HG03432 (cell line): ENCODE measurements around the gene ZNF280A.
"Not testable (repeated sequence)": the region's sequence is repeated elsewhere in the genome, so short reads cannot be mapped to it uniquely, and the experiment has no call there.

Source experiments
- ATAC-seq: cut with Tn5 transposase; IDR thresholded peaks from one replicate; pipeline ENCODE4 v1.9.1; 2021; ENCODE audit warnings: mild to moderate bottlenecking, moderate library complexity; ENCODE audit not compliant: unreplicated experiment

Gene ZNF280A

DNA sequence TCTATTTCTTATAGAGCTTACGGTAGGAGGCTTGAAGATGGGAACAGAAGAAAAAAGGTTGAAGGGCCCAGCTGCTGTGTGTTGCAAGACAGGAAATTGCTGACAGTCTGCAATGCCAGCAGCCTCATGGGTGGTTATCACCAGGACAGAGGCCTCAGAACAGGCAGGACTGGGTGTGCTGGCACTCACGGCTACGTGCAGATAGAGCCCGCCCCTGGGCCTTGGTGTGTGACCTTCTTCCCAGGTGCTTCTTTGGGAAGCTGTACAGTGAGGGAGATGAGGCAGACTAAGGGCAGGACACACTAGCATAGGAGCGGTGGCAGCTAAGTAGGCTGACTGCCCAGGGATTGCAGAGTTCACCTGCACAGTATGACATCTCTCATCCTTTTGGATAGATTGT is 26.4 kb upstream of the ZNF280A start:
- ATAC-seq: no peak

DNA sequence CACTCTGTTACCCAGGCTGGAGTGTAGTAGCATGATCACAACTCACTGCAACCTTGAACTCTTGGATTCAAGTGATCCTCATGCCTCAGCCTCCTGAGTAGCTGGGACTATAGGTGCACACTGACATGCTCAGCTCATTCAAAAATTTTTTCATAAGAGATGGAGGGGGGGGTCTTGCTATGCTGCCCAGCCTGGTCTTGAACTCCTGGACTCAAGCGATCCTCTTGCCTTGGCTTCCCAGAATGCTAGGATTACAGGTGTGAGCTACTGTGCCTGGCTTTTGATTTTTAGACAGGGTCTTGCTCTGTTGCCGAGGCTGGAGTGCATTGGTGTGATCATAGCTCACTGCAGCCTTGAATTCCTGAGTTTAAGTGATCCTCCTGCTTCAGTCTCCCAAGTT is 25.0 kb upstream of the ZNF280A start:
- no peak for ATAC-seq

DNA sequence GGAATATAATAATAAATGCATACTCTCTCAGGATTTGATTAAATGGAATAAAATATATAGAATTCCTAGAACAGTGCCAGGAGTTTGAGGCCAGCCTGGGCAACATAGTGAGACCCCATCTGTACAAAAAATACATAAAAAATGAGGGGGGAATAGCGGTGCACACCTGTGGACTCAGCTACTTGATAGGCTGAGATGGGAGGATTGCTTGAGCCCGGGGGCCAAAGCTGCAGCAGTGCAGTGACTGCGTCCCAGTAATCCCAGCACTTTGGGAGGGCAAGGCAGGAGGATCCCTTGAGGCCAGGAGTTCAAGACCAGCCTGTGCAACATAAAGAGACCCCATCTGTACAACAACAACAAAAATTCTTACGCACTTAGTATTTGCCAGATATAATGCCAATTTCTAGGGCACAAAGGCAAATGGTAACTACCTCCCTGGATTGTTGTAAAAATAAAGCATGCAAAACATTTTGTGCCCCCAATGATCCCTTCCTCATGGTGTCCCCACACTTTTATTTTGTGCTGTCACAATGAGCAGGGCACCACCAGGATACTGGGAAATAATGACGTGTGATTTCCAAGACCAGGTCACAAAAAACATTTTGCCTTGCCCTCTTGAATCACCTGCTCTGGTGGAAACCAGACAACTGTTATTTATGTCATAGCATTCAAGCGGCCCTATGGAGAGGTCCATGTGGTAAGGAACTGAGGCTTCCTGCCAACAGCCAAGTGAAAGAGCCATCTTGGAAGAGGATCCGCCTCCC is 18.3 kb upstream of the ZNF280A start:
- ATAC-seq: no peak

DNA sequence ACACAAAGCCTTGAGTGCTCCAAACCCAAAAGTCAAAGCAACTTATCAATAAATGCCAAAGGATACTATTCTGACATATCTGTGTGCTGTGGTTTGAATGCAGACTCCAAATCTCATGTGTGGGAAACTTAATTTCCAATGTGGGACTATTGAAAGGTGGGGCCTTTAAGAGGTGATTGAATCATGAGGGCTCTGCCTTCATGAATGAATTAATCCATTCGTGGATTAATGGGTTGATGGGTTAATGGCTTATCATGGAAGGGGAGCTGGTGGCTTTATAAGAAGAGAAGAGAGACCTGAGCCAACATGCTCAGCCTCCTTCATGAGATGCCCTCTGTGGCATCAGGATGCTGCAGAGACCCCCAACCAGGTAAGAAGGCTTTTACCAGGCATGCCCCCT is 16.8 kb upstream of the ZNF280A start:
- no peak for ATAC-seq

DNA sequence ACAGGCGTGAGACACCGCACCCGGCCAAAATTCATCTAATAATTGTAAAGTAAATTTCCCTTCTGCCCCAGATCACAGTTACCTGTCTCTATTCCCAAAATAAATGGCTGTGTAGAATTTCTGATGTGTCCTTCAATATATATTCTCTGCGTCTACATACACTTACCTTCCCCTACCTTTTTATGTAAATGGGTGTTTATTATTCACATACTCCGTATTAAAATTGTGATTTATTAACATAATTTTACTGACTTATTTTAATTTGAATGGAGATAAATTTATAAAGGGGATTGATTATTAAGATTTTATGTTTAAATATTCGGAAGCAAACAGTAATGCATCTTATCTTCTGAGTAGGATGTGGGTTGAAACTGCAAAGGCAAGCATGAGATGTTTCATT is 16.4 kb upstream of the ZNF280A start:
- ATAC-seq: no peak

DNA sequence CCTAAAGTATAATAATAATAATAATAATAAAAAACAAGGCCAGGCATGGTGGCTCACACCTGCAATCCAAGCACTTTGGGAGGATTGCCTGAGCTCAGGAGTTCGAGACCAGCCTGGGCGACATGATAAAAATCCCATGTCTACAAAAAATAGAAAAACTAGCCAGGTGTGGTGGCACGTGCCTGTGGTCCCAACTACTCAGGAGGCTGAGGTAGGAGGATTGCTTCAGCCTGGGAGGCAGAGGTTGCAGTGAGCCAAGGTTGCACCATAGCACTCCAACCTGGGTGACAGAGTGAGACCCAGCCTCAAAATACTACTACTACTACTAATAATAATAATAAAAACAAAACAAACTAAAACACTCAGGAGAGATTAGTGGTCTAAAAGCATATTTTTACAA is 15.6 kb upstream of the ZNF280A start:
- no peak for ATAC-seq

DNA sequence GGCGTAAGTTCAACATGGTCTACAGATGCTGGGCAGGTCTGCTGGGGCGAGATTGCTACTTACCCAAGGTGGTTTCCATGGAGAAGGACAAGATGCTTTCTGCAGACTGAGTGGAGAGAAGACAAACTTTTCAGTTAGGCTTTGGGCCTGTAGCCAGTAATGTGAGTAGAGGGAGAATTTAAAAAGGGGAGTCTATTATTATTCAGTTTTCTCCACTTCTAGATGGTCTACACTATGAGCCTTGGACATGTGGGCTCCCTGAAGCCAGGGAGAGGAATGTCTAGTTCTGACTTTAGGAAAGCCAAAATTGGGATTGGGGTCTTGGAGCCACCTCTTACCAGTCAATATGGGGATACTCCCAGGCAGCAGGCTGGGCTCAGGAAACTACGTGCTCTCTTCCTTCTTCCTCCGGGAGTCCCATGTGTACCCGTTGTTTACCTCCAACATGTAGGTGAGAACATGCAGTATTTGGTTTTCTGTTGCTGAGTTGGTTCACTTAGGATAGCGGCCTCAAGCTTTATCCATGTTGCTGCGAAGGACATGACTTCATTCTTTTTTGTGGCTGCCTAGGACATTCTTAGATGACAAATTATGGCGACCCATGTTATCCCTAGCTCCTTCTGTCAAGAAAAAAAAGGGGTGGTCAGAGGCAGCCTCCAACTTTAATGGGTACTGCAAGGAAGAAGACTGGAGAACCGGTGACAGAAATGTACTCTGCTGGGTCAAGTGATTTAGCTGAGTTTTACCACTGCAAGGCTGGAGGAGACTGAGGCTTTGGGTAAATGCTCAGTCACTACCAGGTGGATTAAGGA is 14.7 kb upstream of the ZNF280A start:
- no peak for ATAC-seq

DNA sequence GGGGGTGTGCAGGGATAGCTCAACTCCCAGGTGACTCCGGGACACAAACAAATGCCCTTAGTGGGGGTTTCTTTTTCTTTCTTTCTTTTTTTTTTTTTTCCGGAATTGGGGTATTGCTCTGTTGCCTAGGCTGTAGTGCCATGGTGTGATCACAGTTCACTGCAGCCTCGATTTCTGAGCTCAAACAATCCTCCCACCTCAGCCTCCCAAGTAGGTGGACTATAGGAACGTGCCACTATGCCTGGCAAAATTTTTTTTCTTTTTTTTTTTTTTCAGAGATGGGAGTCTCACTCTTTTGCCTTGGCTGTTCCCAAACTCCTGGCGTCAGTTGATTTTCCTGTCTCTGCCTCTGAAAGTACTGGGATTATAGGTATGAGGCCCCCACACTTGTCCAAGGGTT is 13.8 kb upstream of the ZNF280A start:
- ATAC-seq: no peak

DNA sequence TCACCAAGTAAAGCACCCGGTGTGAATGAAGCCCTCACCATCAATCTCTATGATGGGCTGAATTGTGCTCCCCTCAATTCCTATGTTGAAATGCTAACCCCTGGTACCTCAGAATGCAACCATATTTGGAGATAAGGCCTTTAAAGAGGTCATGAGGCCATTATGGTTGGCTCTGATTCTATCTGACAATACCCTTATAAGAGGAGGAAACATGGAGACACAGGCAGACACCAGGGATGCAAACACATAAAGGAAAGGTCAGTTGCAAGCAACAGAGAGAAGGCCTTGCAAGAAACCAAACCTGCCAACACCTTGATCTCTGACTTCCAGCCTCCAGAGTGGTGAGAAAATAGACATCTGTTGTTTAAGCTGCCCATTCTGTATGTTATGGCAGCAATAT is 13.3 kb upstream of the ZNF280A start:
- no peak for ATAC-seq

DNA sequence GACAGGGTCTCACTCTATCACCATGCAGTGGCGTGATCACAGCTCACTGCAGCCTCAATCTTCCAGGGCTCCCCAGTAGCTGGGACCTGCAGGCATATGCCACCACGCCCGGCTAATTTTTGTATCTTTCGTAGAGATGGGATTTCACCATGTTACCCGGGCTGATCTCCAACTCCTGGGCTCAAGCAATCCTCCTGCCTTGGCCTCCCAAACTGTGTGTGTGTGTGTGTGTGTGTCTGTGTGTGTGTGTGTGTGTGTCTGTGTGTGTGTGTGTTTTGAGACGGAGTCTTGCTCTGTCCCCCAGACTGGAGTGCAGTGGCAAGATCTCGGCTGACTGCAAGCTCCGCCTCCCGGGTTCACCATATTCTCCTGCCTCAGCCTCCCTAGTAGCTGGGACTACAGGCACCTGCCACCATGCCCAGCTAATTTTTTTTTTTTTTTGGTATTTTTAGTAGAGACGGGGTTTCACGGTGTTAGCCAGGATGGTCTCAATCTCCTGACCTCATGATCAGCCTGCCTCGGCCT is 12.5 kb upstream of the ZNF280A start:
- not testable (repeated sequence) for ATAC-seq

DNA sequence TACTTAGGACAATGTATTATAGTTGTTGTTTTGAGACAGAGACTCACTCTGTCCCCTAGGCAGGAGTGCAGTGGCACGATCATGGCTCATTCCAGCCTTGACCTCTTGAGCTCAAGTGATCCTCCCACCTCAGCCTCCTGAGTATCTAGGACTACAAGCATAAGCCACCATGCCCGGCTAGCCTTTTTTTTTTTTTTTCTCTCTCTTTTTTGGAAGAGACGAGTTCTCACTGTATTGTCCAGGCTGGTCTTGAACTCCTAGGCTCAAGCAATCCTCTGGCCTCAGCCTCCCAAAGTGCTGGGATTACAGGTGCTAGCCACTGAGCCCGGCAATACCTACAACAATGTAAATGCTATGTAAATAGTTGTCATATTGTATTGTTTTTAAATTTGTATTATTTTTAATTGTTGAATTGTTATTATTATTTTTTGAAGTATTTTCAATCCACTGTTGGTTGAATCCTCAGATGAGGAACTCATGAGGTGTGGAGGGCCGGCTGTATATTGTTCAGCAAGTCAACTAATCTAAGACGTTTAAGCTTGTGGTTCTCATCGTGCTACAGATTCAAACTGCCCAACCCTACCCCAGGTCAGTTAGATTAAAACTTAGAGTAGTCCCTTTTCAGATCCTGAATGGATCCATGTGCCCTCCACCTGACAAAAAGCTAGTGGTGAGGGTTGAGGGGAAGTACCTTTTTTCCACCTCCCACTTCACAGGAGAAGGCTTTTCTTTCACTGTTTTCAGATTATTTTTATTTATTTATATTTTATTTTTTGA is 11.9 kb upstream of the ZNF280A start:
- ATAC-seq: no peak

DNA sequence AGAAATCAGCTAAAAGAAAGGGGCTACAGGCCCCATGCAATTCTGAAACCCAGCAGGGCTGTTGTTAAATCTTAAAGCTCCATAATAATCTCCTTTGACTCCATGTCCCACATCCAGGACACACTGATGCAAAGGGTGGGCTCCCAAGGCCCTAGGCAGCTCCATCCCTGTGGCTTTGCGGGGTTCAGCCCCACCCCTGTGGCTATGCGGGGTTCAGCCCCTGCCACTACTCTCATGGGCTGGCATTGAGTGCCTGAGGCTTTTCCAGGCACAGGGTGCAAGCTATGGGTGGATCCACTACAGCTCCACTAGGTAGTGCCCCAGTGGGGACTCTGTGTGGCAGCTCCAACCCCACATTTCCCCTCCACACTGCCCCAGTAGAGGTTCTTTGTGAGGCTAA is 8.7 kb upstream of the ZNF280A start:
- ATAC-seq: no peak

DNA sequence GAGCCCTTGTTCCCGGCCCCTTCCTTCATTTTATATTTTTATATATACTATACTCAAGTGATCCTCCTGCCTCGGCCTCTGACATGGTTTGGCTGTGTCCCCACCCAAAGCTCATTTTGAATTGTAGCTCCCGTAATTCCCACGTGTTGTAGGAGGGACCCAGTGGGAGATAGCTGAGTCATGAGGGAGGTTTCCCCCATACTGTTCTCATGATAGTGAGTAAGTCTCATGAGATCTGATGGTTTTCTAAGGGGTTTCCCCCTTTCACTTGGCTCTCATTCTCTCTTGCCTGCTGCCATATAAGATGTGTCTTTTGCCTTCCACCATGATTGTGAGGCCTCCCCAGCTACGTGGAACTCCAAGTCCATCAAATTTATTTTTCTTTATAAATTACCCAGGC is 7.2 kb upstream of the ZNF280A start:
- no peak for ATAC-seq

DNA sequence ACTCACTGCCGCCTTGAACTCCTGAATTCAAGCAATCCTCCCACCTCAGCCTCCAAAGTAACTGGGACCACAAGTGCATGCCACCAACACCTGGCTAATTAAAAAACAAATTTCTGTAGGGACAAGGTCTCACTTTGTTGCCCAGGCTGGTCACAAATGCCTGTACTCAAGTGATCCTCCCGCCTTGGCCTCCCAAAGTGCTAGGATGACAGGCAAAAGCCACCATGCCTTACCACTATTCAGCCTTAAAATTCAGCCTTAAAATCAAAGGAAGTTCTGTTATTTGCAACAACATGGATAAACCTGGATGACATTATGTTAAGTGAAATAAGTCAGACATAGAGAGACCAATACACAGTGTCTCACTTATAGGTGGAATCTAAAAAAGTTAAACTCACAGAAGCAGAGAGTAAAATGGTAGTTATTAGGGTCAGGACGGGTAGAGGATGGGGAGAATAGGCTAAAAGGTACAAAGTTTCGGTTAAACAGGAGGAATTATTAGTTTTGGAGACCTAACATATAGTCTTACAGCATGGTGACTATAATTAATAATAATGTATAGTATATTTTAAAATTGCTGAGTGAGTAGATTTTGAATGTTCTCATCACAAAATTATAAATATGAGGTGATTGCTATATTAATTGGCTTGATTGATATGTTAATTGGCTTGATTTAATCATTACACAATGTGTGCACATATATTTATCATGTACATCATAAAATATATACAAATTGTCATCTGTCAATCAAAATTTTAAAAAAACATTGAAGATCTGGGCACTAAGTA is 6.2 kb upstream of the ZNF280A start:
- no peak for ATAC-seq

DNA sequence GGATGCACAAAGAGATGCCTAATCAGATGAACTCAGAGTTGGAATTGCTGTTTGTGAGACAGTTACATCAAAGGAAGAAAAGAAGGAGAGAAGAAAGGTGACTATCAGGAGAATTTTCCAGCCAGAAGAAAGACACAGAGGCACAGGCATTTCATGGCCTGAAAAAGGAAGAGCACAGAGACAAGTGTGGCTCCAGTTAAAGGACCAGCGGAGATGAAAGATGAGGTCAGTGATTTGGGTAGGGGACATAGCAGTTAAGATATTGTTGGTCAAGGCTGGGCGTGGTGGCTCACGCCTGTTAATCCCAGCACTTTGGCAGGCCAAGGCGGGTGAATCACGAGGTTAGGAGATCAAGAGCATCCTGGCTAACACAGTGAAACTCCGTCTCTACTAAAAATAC is 3.4 kb upstream of the ZNF280A start:
- no peak for ATAC-seq

DNA sequence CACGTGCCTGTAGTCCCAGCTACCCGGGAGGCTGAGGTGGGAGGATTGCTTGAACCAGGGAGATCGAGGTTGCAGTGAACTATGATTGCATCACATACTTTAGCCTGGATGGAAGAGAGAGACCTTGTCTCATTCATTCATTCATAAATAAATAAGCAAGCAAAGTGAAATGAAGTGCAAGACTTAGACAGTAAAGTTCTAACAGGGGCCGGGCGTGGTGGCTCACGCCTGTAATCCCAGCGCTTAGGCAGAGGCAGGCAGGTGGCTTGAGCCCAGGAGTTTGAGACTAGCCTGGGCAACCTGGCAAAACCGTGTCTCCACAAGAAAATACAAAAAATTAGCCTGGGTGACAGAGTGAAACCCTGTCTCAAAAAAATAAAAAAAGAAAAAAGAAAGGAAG is 1.6 kb upstream of the ZNF280A start:
- ATAC-seq: no peak

DNA sequence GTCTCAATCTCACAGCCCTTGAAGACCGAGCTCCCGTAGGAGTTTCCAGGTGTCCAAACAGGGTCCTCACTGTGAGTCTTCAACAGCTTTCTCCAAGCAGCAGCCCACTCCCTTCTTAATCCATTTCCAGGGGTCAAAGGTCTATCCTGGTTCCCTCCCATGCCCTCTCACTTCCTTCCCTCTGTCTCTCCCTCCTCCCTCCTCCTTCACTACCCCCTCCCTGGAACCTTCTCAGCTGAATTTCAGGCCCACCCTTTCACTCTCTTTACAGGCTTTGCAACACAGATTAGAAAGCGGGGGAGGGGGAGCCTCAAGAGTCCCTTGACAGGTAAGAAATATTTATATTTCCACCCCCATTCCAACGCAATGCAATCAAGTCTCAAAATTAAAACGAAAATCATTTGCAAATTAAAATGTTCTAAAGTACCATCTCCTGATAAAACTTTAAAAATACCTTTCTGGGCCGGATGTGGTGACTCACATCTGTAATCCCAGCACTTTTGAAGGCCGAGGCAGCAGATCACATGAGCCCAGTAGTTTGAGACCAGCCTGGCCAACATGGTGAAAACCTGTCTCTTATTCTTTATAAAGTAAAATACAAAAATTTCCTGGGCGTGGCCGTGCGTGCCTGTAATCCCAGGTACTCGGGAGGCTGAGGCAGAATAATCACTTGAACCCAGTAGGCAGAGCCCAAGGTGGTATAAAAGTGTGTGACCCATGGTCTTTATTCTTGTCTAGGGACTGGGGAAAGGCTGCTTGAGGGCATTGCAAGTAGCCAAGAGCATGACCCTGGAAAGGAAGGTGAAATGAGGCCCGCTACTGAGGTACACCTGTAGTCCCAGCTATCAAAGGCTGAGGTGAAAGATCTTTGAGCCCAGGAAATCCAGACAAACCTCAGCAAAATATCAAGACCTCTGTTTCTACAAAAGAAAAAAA is 865 bp upstream of the ZNF280A start:
- no peak for ATAC-seq

DNA sequence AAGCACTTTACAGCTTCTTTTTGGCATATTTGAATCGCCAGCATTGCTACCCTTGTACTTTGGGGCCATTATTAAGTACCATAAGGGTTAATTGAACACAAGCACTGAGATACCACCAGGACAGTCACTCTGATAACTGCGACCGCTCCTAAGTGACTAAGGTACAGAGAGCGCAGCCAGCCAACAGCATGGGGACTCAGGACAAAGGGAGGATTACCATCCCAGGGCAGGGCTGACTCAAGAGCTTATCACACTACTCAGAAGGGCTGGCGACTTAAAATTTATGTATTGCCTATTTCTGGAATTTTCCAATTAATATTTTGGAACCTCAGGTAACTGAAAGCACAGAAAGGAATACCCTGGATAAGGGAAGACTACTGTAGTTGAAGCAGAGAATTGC is 479 bp downstream of the ZNF280A start:
- ATAC-seq: no peak

DNA sequence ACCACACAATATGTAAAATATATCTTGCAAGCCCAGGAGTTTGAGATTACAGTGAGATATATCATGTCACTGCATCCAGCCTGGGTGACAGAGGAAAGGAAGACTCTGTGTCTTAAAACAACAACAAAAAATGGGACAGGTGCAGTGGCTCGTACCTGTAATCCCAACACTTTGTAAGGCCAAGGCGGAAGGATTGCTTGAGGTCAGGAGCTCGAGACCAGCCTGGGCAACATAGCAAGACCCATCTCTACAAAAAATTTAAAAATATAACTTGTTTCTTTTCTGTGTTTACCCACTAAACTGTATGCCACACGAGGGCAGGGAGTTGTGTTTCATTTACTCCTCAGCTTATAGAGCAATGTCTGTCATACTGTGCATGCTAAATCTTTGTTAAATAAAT is 3.1 kb downstream of the ZNF280A start:
- ATAC-seq: no peak

DNA sequence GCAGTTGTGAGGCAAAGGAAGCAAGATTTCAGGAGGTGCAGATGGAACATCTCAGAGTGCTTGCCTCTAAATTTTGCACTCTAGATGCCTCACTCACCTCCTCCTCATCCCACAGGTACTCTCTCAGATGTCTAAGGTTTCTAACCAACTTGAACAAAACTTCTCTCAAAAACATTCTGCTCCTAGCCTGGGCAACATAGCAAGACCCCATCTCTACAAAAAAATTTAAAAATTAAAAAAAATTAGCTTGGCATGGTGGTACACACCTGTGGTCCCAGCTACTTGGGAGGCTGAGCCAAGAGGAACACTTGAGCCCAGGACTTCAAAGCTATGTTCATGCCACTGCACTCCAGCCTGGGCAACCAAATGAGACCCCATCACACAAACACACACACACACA is 4.2 kb downstream of the ZNF280A start:
- no peak for ATAC-seq
